NB4 (cell line): ENCODE data around the gene ARL5C.
"Not testable (repeated sequence)": the region's sequence is repeated elsewhere in the genome, so short reads cannot be mapped to it uniquely, and the experiment has no call there.

Experiments used
- CTCF ChIP-seq: IDR thresholded peaks from one replicate; pipeline ENCODE4 v1.5.1; 2012; ENCODE audit warnings: low read depth, low read length
- POLR2A ChIP-seq: IDR thresholded peaks from 2 replicates; pipeline ENCODE4 v1.6.1; 2011; ENCODE audit warnings: mild to moderate bottlenecking; ENCODE audit not compliant: insufficient read length; ENCODE audit errors: extremely low read depth

GRCh38 chr17:39129544-39129943 lies 36.4 kb downstream of the ARL5C start:
- TF ChIP-seq CTCF, POLR2A: not testable (repeated sequence)
